NCI-H526 treated with DMSO at 0.1 percent for 48 hours (cell line): Measurements from ENCODE around the gene SPIRE1.
"Not testable (repeated sequence)": the region's sequence is repeated elsewhere in the genome, so short reads cannot be mapped to it uniquely, and the experiment has no call there.

Experiments
- DNase-seq: peaks from one replicate; lab custom pipeline; 2025; lab: John Stamatoyannopoulos, UW

Gene SPIRE1

GRCh38 chr18:12485479-12486105 is 172.3 kb downstream of the SPIRE1 start:
- DNase-seq, result no peak

GRCh38 chr18:12481915-12482314 is 176.0 kb downstream of the SPIRE1 start:
- DNase-seq, result not testable (repeated sequence)

DNA sequence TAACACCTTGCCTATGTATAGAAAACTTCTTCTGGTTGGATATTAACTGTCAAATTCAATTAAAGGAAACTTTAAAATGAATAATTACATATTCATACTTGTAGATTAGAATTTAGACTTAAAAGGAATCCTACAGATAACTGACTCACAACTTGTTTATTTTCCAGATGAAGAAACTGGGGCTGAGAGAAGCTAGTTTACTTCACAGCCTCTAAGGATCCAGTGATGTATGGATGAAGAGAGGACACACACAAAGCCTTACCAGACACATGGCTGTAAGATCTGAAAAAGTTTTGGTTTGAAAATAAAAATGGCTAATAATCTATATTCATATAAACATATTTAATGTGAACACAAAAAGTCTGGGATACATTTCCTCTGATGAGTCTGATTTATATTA is 177.9 kb downstream of the SPIRE1 start:
- DNase-seq, result no peak

GRCh38 chr18:12479536-12479935 is 178.4 kb downstream of the SPIRE1 start:
- DNase-seq, result no peak

DNA sequence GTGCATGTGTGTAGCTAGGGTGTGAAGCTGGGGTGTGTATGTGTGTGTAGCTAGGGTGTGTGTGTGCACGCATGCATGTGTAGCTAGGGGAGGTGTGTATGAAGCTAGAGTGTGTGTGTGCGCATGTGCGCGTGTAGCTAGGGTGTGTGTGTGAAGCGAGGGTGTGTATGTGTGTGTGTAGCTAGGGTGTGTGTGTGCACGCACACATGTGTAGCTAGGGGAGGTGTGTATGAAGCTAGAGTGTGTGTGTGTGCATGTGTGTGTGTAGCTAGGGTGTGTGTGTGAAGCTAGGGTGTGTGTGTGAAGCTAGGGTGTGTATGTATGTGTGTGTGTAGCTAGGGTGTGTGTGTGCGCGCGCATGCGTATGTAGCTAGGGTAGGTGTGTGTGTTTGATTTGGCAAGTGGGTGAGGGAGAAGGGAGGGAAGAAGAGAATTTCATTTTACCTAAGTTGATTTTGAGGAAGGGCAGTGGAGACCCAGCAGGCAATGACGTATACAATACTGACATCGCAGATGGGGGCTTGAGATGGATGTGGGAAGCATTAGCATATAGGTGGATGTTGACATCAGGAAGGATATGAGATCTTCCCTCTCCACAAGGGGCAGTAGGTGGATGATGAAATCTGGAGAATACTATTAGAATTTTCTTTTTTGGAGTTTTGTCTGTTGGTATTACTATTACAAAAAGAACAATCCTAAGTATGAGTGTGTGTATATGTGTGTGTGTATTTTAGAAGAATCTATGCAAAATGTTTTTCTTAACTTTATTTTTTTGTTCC is 179.4 kb downstream of the SPIRE1 start:
- no peak for DNase-seq

- DNase-seq, result no peak
Observed at GRCh38 chr18:12477606-12478005, 180.3 kb downstream of the SPIRE1 start.

DNA sequence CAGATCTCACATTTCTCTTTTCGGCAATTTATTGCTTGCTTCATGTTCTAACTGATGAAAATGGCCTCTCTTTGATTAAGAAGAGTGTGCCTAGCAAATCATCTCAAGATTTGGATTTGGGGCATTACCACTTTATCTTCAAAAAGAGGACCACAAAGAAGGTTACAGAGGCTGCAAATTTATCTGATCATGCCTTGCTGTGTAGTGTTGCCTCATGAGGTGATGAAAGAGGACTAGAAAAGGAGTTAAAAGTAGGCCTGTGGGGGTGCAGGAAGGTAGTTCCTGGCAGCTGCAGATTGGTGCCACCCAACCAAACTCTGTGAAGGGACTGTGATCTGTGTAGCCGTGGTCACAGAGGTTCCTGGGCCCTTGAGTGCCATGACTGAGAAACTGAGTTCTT is 181.0 kb downstream of the SPIRE1 start:
- no peak for DNase-seq

- no peak for DNase-seq
Observed at GRCh38 chr18:12474876-12475275, 183.0 kb downstream of the SPIRE1 start.

- DNase-seq, result no peak
Observed at GRCh38 chr18:12474146-12474545, 183.8 kb downstream of the SPIRE1 start.

DNA sequence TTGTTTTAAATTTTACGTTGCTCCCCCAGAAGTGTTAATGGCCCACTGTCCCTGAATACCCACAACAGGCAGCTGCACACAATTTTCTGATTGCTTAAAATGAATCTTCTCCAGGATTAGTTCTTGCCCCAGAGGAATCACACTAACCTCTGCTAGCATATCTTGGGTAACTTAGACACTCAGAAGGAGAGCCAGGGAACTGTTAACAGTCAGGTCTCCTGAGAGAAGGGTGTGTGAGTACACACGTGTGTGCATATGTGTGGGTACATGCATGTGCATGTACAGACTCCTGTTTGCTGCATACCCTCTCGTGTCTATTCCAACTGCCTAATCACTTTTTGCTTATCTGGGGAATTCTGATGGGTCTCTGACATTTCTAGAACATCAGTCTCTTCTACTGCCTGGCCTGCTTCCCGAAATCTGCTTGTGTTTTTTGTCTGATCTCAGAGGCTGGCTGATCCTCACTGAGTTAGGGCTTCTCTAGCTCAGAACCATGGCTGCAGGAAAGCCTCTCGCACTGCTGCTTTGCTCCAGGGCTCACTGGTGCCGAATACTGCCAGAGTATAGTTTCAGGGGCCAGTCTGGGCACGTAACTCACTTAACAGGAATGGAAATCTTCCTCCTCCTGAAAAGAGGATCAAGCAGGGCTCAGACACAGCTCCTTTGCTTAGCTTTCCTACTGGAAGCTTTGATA is 187.4 kb downstream of the SPIRE1 start:
- no peak for DNase-seq

GRCh38 chr18:12468445-12468844 is 189.5 kb downstream of the SPIRE1 start:
- DNase-seq, result no peak

GRCh38 chr18:12464731-12465130 is 193.2 kb downstream of the SPIRE1 start:
- no peak for DNase-seq

DNA sequence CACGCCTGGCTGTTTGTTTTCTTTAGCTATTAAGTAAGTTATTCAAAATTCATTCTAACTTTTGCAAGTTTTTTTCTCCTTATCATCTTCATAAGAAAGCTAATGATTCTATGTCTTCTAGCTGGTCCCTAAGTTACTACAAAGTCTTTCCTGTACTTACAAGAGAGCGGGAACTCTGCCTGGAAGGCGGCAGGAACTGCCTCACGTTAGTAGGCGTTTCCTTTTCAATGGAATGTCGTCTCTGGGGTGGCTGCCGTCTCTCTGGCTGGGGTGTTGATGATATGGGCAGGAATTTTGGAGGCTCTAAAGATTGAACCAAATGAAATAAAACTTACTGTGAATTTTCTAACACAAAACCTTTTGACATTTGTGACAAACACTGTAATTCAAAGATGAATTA is 194.7 kb downstream of the SPIRE1 start:
- no peak for DNase-seq

- no peak for DNase-seq
Observed at GRCh38 chr18:12462242-12462641, 195.7 kb downstream of the SPIRE1 start.

DNA sequence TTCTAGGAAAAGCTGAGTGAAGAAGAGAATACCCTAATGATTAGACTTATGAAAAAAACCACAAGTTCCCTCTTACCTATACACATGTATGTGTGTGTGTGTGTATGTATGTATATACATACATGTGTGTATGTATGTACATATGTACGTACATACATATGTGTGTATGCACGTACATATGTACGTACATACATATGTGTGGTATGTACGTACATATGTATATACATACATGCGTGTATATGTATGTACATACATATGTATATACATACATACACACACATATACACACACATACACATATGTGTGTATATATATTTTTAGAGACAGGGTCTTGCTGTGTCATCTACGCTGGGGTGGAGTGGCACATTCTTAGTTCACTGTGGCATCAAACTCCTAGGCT is 196.6 kb downstream of the SPIRE1 start:
- DNase-seq, result no peak

- no peak for DNase-seq
Observed at GRCh38 chr18:12460874-12461273, 197.0 kb downstream of the SPIRE1 start.

GRCh38 chr18:12458771-12459170 is 199.1 kb downstream of the SPIRE1 start:
- no peak for DNase-seq

GRCh38 chr18:12456441-12456840 is 201.5 kb downstream of the SPIRE1 start:
- DNase-seq, result no peak

DNA sequence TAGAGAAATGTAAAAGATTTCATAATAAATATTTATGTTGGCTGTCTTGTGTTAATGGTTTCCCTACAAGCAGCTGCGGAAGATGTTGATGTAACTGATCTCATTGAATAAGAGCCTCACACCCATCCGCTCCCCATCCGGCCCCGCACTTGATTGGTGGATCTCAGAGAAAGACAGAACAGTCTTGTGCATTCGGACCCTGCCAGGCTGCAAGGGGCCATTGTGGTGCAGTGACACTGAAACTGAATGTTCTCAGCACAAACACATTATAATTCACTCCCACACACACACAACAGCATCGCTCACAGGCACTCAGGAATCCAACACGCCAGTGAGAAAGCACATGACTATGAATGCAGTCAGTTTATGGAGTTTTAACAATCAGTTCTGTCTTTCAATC is 202.4 kb downstream of the SPIRE1 start:
- no peak for DNase-seq

- DNase-seq, result no peak
Observed at GRCh38 chr18:12452784-12453183, 205.1 kb downstream of the SPIRE1 start.

- no peak for DNase-seq
Observed at GRCh38 chr18:12451428-12451827, 206.5 kb downstream of the SPIRE1 start.

- peak; percentile 3 for DNase-seq
Observed at GRCh38 chr18:12449051-12449785, 208.7 kb downstream of the SPIRE1 start.
